ENCODE measurements around the gene MACROH2A2. TPM values are rescaled to one million over a fixed set of nuclear protein-coding genes. Genes with fewer than 3 reads are reported as not detected.

MACROH2A2 gene
- total and polyA plus RNA-seq, 2 of the 8 experiments (the other 6 are each of a cell fraction or from before 2014, with no cell fraction given), result 7.9 to 9.3 TPM

DNA sequence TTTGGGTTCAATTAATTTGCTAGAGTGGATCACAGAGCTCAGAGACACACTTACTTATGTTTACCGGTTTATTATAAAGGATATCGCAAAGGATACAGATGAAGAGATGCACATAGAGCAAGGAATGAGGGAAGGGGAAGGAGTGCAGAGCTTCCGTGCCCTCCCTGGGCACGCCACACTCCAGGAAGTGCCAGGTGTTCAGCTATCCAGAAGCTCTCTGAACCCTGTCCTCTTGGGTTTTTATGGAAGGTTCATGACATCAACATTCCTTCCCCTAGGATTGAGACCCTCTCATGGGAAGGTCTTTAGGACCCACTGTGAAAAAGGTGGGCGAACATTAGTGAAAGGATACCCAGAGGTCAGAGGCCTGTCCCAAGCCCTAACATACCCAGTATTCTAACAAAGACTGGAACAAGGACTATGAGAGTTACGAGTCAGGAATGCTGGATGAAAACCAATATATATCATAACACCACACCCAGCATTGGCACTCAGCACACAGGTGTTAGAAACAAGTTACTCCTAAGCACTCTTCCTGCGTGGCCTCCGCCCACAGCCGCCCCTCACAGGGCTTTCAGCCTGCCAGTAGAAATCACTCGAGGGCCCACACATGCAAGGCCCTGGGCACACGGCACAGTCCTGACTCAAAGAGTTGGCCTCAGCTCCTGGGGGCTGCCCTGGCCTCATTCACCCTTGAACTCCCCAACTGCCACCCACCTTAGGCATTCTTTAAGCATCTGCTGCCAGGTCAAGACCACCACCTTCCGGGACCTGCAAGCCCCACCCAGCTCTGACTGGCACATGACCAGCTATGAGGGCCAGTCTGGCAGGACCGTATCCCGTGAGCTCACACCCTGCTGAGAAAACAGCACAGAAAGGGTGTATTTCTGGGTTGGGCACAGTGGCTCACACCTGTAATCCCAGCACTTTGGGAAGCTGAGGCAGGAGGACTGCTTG lies 85.6 kb downstream of the MACROH2A2 start (continued):
- TF ChIP-seq, protein P1, sequence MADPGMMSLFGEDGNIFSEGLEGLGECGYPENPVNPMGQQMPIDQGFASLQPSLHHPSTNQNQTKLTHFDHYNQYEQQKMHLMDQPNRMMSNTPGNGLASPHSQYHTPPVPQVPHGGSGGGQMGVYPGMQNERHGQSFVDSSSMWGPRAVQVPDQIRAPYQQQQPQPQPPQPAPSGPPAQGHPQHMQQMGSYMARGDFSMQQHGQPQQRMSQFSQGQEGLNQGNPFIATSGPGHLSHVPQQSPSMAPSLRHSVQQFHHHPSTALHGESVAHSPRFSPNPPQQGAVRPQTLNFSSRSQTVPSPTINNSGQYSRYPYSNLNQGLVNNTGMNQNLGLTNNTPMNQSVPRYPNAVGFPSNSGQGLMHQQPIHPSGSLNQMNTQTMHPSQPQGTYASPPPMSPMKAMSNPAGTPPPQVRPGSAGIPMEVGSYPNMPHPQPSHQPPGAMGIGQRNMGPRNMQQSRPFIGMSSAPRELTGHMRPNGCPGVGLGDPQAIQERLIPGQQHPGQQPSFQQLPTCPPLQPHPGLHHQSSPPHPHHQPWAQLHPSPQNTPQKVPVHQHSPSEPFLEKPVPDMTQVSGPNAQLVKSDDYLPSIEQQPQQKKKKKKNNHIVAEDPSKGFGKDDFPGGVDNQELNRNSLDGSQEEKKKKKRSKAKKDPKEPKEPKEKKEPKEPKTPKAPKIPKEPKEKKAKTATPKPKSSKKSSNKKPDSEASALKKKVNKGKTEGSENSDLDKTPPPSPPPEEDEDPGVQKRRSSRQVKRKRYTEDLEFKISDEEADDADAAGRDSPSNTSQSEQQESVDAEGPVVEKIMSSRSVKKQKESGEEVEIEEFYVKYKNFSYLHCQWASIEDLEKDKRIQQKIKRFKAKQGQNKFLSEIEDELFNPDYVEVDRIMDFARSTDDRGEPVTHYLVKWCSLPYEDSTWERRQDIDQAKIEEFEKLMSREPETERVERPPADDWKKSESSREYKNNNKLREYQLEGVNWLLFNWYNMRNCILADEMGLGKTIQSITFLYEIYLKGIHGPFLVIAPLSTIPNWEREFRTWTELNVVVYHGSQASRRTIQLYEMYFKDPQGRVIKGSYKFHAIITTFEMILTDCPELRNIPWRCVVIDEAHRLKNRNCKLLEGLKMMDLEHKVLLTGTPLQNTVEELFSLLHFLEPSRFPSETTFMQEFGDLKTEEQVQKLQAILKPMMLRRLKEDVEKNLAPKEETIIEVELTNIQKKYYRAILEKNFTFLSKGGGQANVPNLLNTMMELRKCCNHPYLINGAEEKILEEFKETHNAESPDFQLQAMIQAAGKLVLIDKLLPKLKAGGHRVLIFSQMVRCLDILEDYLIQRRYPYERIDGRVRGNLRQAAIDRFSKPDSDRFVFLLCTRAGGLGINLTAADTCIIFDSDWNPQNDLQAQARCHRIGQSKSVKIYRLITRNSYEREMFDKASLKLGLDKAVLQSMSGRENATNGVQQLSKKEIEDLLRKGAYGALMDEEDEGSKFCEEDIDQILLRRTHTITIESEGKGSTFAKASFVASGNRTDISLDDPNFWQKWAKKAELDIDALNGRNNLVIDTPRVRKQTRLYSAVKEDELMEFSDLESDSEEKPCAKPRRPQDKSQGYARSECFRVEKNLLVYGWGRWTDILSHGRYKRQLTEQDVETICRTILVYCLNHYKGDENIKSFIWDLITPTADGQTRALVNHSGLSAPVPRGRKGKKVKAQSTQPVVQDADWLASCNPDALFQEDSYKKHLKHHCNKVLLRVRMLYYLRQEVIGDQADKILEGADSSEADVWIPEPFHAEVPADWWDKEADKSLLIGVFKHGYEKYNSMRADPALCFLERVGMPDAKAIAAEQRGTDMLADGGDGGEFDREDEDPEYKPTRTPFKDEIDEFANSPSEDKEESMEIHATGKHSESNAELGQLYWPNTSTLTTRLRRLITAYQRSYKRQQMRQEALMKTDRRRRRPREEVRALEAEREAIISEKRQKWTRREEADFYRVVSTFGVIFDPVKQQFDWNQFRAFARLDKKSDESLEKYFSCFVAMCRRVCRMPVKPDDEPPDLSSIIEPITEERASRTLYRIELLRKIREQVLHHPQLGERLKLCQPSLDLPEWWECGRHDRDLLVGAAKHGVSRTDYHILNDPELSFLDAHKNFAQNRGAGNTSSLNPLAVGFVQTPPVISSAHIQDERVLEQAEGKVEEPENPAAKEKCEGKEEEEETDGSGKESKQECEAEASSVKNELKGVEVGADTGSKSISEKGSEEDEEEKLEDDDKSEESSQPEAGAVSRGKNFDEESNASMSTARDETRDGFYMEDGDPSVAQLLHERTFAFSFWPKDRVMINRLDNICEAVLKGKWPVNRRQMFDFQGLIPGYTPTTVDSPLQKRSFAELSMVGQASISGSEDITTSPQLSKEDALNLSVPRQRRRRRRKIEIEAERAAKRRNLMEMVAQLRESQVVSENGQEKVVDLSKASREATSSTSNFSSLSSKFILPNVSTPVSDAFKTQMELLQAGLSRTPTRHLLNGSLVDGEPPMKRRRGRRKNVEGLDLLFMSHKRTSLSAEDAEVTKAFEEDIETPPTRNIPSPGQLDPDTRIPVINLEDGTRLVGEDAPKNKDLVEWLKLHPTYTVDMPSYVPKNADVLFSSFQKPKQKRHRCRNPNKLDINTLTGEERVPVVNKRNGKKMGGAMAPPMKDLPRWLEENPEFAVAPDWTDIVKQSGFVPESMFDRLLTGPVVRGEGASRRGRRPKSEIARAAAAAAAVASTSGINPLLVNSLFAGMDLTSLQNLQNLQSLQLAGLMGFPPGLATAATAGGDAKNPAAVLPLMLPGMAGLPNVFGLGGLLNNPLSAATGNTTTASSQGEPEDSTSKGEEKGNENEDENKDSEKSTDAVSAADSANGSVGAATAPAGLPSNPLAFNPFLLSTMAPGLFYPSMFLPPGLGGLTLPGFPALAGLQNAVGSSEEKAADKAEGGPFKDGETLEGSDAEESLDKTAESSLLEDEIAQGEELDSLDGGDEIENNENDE (IDR thresholded peaks at IDR 0.05; ENCODE audit: insufficient replicate concordance, low read length), result no peak
